HCT116 (cell line): ENCODE results near the gene CCL4L2. TPM values are rescaled to one million over a fixed set of nuclear protein-coding genes. Genes with fewer than 3 reads are reported as not detected.
"Not testable (repeated sequence)": the region's sequence is repeated elsewhere in the genome, so short reads cannot be mapped to it uniquely, and the experiment has no call there.

Source experiments
- ATAC-seq: fragments of 200-7000 bp; cut with Tn5 transposase; 2 replicates; pipeline ENCODE4 v1.9.1; 2020; ENCODE audit warnings: mild to moderate bottlenecking, moderate library complexity
- BruUV-seq: library from RNA; stranded (reverse); fragments of 400-500 nt; replicated peaks from 2 replicates; lab custom pipeline; 2021; lab: Mats Ljungman, UMichigan
- CTCF ChIA-PET: fragments of 300-600 bp; sonication (Branson Sonifier 250); formaldehyde crosslinking; loops from one replicate; lab custom pipeline; 2021; ENCODE audit warnings: antibody characterized with exemption; lab: Charles Lee
- POLR2A ChIA-PET: fragments of 300-600, 350-600 bp; sonication (Branson Sonifier 250); formaldehyde crosslinking; loops from one replicate; lab custom pipeline; 2021; ENCODE audit warnings: antibody characterized with exemption; lab: Charles Lee
- RAD21 ChIA-PET, 2 experiments: fragments of 300-600 bp; sonication (Branson Sonifier 250); formaldehyde crosslinking; loops; one replicate each; lab custom pipeline; 2023; ENCODE audit warnings: low total read pairs in 2 of 2; ENCODE audit not compliant: uncharacterized antibody in 2 of 2, unreplicated experiment in 2 of 2, low non-redundant PET in 1 of 2; lab: Charles Lee
- DNase-seq: peaks from one replicate; pipeline ENCODE4 v3.0.0-alpha.2; 2010; ENCODE audit warnings: low read depth, low spot score
- H2AFZ ChIP-seq: fragments of 200-600 bp; shearing (Covaris generic), sonication (generic); 2 replicates; pipeline ENCODE4 v1.6.1; 2017; ENCODE audit warnings: low read depth, mixed run types, mixed read lengths, antibody characterized with exemption, low read length; ENCODE audit not compliant: poor library complexity, severe bottlenecking
- H3K27ac ChIP-seq: 2 replicates; pipeline ENCODE4 v1.5.1; 2012; ENCODE audit warnings: low read depth, low read length
- H3K27me3 ChIP-seq: fragments of 200-600 bp; sonication (generic); 2 replicates; pipeline ENCODE4 v1.6.1; 2016; ENCODE audit warnings: mixed run types, low read length, mixed read lengths; ENCODE audit not compliant: insufficient read depth
- H3K36me3 ChIP-seq, 2 experiments: fragments of 200-500 bp in 1 of 2; fragments of 200-600 bp in 1 of 2; sonication (Bioruptor generic) in 1 of 2; sonication (generic) in 1 of 2; 2 replicates each; pipeline versions ENCODE4 v1.5.1 to v1.6.1; 2014 to 2016; ENCODE audit warnings: low read length in 2 of 2, inconsistent platforms in 1 of 2, mixed read lengths in 1 of 2, mixed run types in 1 of 2; ENCODE audit not compliant: insufficient read depth in 2 of 2, control insufficient read depth in 1 of 2
- H3K4me1 ChIP-seq, 2 experiments: fragments of 200-600 bp in 1 of 2; sonication (generic) in 1 of 2; 2 replicates each; pipeline versions ENCODE4 v1.5.1 to v1.6.1; 2012 to 2017; ENCODE audit warnings: low read length in 2 of 2, inconsistent platforms in 1 of 2, mild to moderate bottlenecking in 1 of 2, mixed read lengths in 1 of 2, mixed run types in 1 of 2, moderate library complexity in 1 of 2; ENCODE audit not compliant: insufficient read depth in 2 of 2, control insufficient read depth in 1 of 2
- H3K4me2 ChIP-seq: fragments of 200-600 bp; sonication (generic); 2 replicates; pipeline ENCODE4 v1.6.1; 2017; ENCODE audit warnings: mixed run types, low read length, mixed read lengths
- H3K4me3 ChIP-seq, 2 experiments: fragments of 200-600 bp in 1 of 2; sonication (generic) in 1 of 2; replicated peaks in 1 of 2; 2 replicates each; pipeline ENCODE4 v1.5.1; 2011 to 2016; ENCODE audit warnings: low read length in 2 of 2, control low read depth in 1 of 2, low read depth in 1 of 2, mild to moderate bottlenecking in 1 of 2, mixed read lengths in 1 of 2, mixed run types in 1 of 2
- H3K79me2 ChIP-seq: fragments of 200-600 bp; sonication (generic); 2 replicates; pipeline ENCODE4 v1.6.1; 2017; ENCODE audit warnings: mild to moderate bottlenecking, mixed run types, low read length, moderate library complexity, mixed read lengths; ENCODE audit not compliant: insufficient read depth
- H3K9ac ChIP-seq: fragments of 200-600 bp; sonication (generic); 2 replicates; pipeline ENCODE4 v1.6.1; 2016; ENCODE audit warnings: low read length, mixed read lengths
- H3K9me2 ChIP-seq: fragments of 200-600 bp; sonication (generic), shearing (Covaris generic); 2 replicates; pipeline ENCODE4 v1.6.1; 2017; ENCODE audit warnings: mixed run types, mild to moderate bottlenecking, moderate library complexity; ENCODE audit not compliant: insufficient read depth
- H3K9me3 ChIP-seq, 2 experiments: fragments of 200-500 bp in 1 of 2; fragments of 200-600 bp in 1 of 2; sonication (Bioruptor generic) in 1 of 2; sonication (generic) in 1 of 2; 2 replicates each; pipeline ENCODE4 v1.6.1; 2014 to 2017; ENCODE audit warnings: low read length in 2 of 2, mixed read lengths in 2 of 2, inconsistent platforms in 1 of 2, low read depth in 1 of 2, mild to moderate bottlenecking in 1 of 2, mixed run types in 1 of 2, moderate library complexity in 1 of 2; ENCODE audit not compliant: control insufficient read depth in 1 of 2, insufficient read depth in 1 of 2
- H4K20me1 ChIP-seq: fragments of 200-600 bp; sonication (generic), shearing (Covaris generic); 2 replicates; pipeline ENCODE4 v1.6.1; 2017; ENCODE audit warnings: mixed run types, mild to moderate bottlenecking, moderate library complexity; ENCODE audit not compliant: insufficient read depth
- CBX3 ChIP-seq: IDR thresholded peaks from 2 replicates; pipeline ENCODE4 v1.6.1; 2012; ENCODE audit warnings: low read depth
- CEBPB ChIP-seq: IDR thresholded peaks from 2 replicates; pipeline ENCODE4 v1.6.1; 2012; ENCODE audit warnings: low read depth
- FOSL1 ChIP-seq: IDR thresholded peaks from 2 replicates; pipeline ENCODE4 v1.6.1; 2012; ENCODE audit warnings: low read depth
- POLR2A ChIP-seq: IDR thresholded peaks from 2 replicates; pipeline ENCODE4 v1.7.0; 2011; ENCODE audit warnings: borderline replicate concordance; ENCODE audit not compliant: insufficient read depth, insufficient read length; ENCODE audit errors: extremely low read depth
- POLR2AphosphoS5 ChIP-seq: IDR thresholded peaks from 2 replicates; pipeline ENCODE4 v1.6.1; 2011; ENCODE audit warnings: mild to moderate bottlenecking, low read depth, low read length, moderate library complexity
- RAD21 ChIP-seq: IDR thresholded peaks from 2 replicates; pipeline ENCODE4 v1.6.1; 2012; ENCODE audit warnings: low read depth, mild to moderate bottlenecking
- SIN3A ChIP-seq: IDR thresholded peaks from 2 replicates; pipeline ENCODE4 v1.6.1; 2012; ENCODE audit warnings: low read depth
- SRF ChIP-seq: IDR thresholded peaks from 2 replicates; pipeline ENCODE4 v1.6.1; 2012; ENCODE audit warnings: low read depth
- ZNF274 ChIP-seq: fragments of 200-500 bp; sonication (Bioruptor generic); IDR thresholded peaks from 2 replicates; pipeline ENCODE4 v1.6.1; 2014; ENCODE audit warnings: mild to moderate bottlenecking, low read depth, low read length, inconsistent platforms
- intact Hi-C: fragments of 100-400 bp; cut with micrococcal nuclease; formaldehyde crosslinking; loops from 2 replicates; pipeline ENCODE4 v1.10.0; 2022
- total RNA-seq: library from RNA; stranded (reverse); gene quantifications from one replicate; pipeline ENCODE4 v1.2.1, GENCODE V29; 2021; ENCODE audit not compliant: unreplicated experiment
- TF ChIP-seq, protein P1 (sequence below): IDR thresholded peaks from 2 replicates; pipeline ENCODE4 v1.6.1; 2011; ENCODE audit warnings: mild to moderate bottlenecking, low read length, moderate library complexity; ENCODE audit not compliant: insufficient replicate concordance; ENCODE audit errors: extremely low read depth
- TF ChIP-seq, protein P2 (sequence below): IDR thresholded peaks from 2 replicates; pipeline ENCODE4 v1.6.1; 2012
- TF ChIP-seq, protein P3 (sequence below), 3 experiments: fragments of 200-600 bp in 1 of 3; sonication (generic) in 1 of 3; IDR thresholded peaks in 2 of 3; conservative IDR thresholded peaks in 1 of 3; 2 replicates each; pipeline ENCODE4 v1.5.1; 2012 to 2017; ENCODE audit warnings: low read depth in 2 of 3, low read length in 2 of 3, antibody characterized with exemption in 1 of 3, borderline replicate concordance in 1 of 3, control low read depth in 1 of 3, mild to moderate bottlenecking in 1 of 3, mixed read lengths in 1 of 3, mixed run types in 1 of 3, moderate library complexity in 1 of 3; ENCODE audit not compliant: insufficient read depth in 1 of 3
- TF ChIP-seq, protein P4 (sequence below): IDR thresholded peaks from 2 replicates; pipeline ENCODE4 v1.6.1; 2012; ENCODE audit warnings: low read depth

CCL4L2 gene
- total RNA-seq, 1 experiment from 2014 or later: 0.37 TPM

DNA sequence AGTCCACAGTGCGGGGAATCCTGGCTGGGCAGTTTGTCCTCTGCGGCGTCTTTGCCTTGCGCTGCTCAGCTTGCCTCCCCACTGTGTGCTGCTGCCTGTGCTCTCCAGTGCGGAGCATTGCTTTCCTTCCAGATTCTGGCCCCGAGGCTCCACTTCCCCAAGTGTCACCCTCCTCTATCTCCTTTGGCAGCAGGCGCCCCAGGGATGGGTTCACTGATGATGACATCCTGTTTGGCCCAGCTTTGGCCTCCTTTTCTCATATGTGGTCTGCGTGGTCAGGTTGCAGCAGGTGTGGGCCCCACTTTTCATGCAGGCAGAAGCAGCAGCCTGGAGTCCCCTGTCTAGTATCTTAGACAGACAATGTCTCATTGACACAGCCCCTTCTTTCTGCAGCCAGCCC is 9.4 kb upstream of the CCL4L2 start:
- H3K4me3 ChIP-seq, BruUV-seq, H3K9ac ChIP-seq, H3K4me1 ChIP-seq, DNase-seq, H2AFZ ChIP-seq, H3K36me3 ChIP-seq, CTCF ChIA-PET, POLR2A ChIA-PET, H3K27me3 ChIP-seq, H3K9me3 ChIP-seq, H4K20me1 ChIP-seq, H3K9me2 ChIP-seq, intact Hi-C loops, H3K4me2 ChIP-seq, ATAC-seq, H3K79me2 ChIP-seq, H3K27ac ChIP-seq, RAD21 ChIA-PET: not testable (repeated sequence)

DNA sequence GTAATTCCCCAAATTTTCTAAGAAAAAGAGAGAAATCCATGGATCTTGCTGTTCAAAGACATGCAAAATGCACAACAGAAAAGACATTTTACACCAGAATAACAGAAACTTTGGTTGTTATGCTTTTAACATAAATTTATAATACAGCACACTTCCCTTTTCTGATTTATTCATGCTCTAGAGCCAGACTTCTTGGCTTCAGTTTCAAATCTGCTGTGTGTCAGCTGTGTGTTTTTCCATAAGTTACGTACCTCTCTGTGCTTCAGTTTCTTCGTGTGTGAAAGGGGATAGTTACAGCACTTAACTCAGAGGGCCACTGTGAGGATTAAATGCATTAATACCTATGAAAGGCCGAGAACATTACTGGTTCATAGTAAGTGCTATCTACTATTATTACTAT is 7.5 kb upstream of the CCL4L2 start:
- H4K20me1 ChIP-seq: no peaks in the 10 kb centered on the region
- RAD21 ChIA-PET: no interaction called here
- no TSS peak for BruUV-seq
- no peaks in the 10 kb centered on the region for H3K36me3 ChIP-seq
- H3K9ac ChIP-seq: no peak overlapping the region
- no peaks in the 10 kb centered on the region for H3K9me2 ChIP-seq
- H3K9me3 ChIP-seq: no peaks in the 10 kb centered on the region
- POLR2A ChIA-PET: no interaction called here
- no peaks in the 10 kb centered on the region for H3K79me2 ChIP-seq
- no peak overlapping the region for H2AFZ ChIP-seq
- intact Hi-C loops: no loop called here
- 0 out of 2 replicates have a peak, but pooled peaks cover 6% of the 10 kb centered on the region for H3K27me3 ChIP-seq
- DNase-seq (no peak), ATAC-seq (no peak)
- no peak overlapping the region for H3K27ac ChIP-seq
- H3K4me2 ChIP-seq: no peak overlapping the region
- peaks cover 0 to 4% of the 10 kb centered on the region in 2 experiments; a peak in 2 of 4 replicates for H3K4me1 ChIP-seq
- H3K4me3 ChIP-seq: no peak overlapping the region
- CTCF ChIA-PET: no interaction called here
- no peak for TF ChIP-seq RAD21
- TF ChIP-seq, protein P1, sequence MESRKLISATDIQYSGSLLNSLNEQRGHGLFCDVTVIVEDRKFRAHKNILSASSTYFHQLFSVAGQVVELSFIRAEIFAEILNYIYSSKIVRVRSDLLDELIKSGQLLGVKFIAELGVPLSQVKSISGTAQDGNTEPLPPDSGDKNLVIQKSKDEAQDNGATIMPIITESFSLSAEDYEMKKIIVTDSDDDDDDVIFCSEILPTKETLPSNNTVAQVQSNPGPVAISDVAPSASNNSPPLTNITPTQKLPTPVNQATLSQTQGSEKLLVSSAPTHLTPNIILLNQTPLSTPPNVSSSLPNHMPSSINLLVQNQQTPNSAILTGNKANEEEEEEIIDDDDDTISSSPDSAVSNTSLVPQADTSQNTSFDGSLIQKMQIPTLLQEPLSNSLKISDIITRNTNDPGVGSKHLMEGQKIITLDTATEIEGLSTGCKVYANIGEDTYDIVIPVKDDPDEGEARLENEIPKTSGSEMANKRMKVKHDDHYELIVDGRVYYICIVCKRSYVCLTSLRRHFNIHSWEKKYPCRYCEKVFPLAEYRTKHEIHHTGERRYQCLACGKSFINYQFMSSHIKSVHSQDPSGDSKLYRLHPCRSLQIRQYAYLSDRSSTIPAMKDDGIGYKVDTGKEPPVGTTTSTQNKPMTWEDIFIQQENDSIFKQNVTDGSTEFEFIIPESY: no peak
- TF ChIP-seq POLR2A: no peak
- TF ChIP-seq CEBPB: no peak
- no peak for TF ChIP-seq POLR2AphosphoS5
- no peak for TF ChIP-seq CBX3
- TF ChIP-seq SIN3A: no peak
- no peak for TF ChIP-seq ZNF274
- TF ChIP-seq, protein P2, sequence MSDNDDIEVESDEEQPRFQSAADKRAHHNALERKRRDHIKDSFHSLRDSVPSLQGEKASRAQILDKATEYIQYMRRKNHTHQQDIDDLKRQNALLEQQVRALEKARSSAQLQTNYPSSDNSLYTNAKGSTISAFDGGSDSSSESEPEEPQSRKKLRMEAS: no peak
- no peak for TF ChIP-seq FOSL1
- TF ChIP-seq, protein P3, sequence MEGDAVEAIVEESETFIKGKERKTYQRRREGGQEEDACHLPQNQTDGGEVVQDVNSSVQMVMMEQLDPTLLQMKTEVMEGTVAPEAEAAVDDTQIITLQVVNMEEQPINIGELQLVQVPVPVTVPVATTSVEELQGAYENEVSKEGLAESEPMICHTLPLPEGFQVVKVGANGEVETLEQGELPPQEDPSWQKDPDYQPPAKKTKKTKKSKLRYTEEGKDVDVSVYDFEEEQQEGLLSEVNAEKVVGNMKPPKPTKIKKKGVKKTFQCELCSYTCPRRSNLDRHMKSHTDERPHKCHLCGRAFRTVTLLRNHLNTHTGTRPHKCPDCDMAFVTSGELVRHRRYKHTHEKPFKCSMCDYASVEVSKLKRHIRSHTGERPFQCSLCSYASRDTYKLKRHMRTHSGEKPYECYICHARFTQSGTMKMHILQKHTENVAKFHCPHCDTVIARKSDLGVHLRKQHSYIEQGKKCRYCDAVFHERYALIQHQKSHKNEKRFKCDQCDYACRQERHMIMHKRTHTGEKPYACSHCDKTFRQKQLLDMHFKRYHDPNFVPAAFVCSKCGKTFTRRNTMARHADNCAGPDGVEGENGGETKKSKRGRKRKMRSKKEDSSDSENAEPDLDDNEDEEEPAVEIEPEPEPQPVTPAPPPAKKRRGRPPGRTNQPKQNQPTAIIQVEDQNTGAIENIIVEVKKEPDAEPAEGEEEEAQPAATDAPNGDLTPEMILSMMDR (IDR thresholded peaks at IDR 0.05 in 2 of 3, conservative IDR thresholded peaks at IDR 0.05 in 1 of 3; ENCODE audit: borderline replicate concordance in 1 of 3, insufficient read depth in 1 of 3, low read depth in 2 of 3, low read length in 2 of 3): no peak
- TF ChIP-seq, protein P4, sequence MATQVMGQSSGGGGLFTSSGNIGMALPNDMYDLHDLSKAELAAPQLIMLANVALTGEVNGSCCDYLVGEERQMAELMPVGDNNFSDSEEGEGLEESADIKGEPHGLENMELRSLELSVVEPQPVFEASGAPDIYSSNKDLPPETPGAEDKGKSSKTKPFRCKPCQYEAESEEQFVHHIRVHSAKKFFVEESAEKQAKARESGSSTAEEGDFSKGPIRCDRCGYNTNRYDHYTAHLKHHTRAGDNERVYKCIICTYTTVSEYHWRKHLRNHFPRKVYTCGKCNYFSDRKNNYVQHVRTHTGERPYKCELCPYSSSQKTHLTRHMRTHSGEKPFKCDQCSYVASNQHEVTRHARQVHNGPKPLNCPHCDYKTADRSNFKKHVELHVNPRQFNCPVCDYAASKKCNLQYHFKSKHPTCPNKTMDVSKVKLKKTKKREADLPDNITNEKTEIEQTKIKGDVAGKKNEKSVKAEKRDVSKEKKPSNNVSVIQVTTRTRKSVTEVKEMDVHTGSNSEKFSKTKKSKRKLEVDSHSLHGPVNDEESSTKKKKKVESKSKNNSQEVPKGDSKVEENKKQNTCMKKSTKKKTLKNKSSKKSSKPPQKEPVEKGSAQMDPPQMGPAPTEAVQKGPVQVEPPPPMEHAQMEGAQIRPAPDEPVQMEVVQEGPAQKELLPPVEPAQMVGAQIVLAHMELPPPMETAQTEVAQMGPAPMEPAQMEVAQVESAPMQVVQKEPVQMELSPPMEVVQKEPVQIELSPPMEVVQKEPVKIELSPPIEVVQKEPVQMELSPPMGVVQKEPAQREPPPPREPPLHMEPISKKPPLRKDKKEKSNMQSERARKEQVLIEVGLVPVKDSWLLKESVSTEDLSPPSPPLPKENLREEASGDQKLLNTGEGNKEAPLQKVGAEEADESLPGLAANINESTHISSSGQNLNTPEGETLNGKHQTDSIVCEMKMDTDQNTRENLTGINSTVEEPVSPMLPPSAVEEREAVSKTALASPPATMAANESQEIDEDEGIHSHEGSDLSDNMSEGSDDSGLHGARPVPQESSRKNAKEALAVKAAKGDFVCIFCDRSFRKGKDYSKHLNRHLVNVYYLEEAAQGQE: no peak
- TF ChIP-seq SRF: no peak
